ENCODE measurements around the gene GNB5. TPM values are rescaled to one million over a fixed set of nuclear protein-coding genes. Genes with fewer than 3 reads are reported as not detected.
A peak's percentile ranks its signal among the peaks of the same experiment; 100 is the strongest.

Gene GNB5
- total and polyA plus RNA-seq, 8 donors = 12.2 to 28.2 (median 15.8) TPM

- Histone ChIP-seq H3K4me3 (no peak overlapping the region), H3K27me3 (no peaks in the 10 kb centered on the region), H3K9me3 (no peaks in the 10 kb centered on the region), H3K27ac (no peak overlapping the region), H3K4me1 (no peaks in the 10 kb centered on the region), H3K36me3 (peaks cover 0 to 49% (median 18%) of the 10 kb centered on the region in 3 donors)
- TF ChIP-seq CTCF (IDR thresholded peaks at IDR 0.05) = no peak
- intact Hi-C loops (cut with DNase I) = no loop called here
- no peak for DNase-seq
- no peak for FAIRE-seq
- ATAC-seq = no peak
- 84 to 93% methylated on average over 1 of the region's 1 CpG for WGBS, 2 donors
Observed at GRCh38 chr15:52200831-52201365, 9.7 kb upstream of the GNB5 start.

- H3K4me3 ChIP-seq = no peak overlapping the region
- H3K36me3 ChIP-seq = peaks cover 0 to 40% (median 7%) of the 10 kb centered on the region in 3 donors
- DNase-seq (no peak), ATAC-seq (peak in 1 of 4 donors; percentile 9), FAIRE-seq (no peak)
- intact Hi-C loops (cut with DNase I) = no loop called here
- H3K4me1 ChIP-seq = no peaks in the 10 kb centered on the region
- WGBS, 2 donors = 57 to 60% methylated on average over 2 of the region's 2 CpGs
- H3K9me3 ChIP-seq = no peaks in the 10 kb centered on the region
- no peak overlapping the region for H3K27ac ChIP-seq
- TF ChIP-seq CTCF (IDR thresholded peaks at IDR 0.05) = no peak
- no peaks in the 10 kb centered on the region for H3K27me3 ChIP-seq
Observed at GRCh38 chr15:52199271-52199670, 8.1 kb upstream of the GNB5 start.

GRCh38 chr15:52196891-52197290, 5.7 kb upstream of the GNB5 start:
- Histone ChIP-seq H3K4me3 (no peak overlapping the region), H3K4me1 (no peaks in the 10 kb centered on the region), H3K9me3 (no peaks in the 10 kb centered on the region), H3K27ac (no peak overlapping the region), H3K36me3 (peaks cover 0 to 40% (median 0%) of the 10 kb centered on the region in 3 donors), H3K27me3 (no peaks in the 10 kb centered on the region)
- no peak for TF ChIP-seq CTCF (IDR thresholded peaks at IDR 0.05)
- WGBS, 2 donors = 74 to 75% methylated on average over 3 of the region's 3 CpGs
- DNase-seq (no peak), FAIRE-seq (no peak), ATAC-seq (no peak)
- intact Hi-C loops (cut with DNase I) = no loop called here

GRCh38 chr15:52193791-52194190, 2.6 kb upstream of the GNB5 start:
- Histone ChIP-seq H3K4me3 (no peak overlapping the region), H3K4me1 (no peaks in the 10 kb centered on the region), H3K36me3 (peaks cover 0 to 35% (median 0%) of the 10 kb centered on the region in 3 donors), H3K9me3 (no peaks in the 10 kb centered on the region), H3K27me3 (no peaks in the 10 kb centered on the region), H3K27ac (no peak overlapping the region)
- intact Hi-C loops (cut with DNase I) = no loop called here
- DNase-seq = no peak
- no peak for TF ChIP-seq CTCF (IDR thresholded peaks at IDR 0.05)
- 75 to 86% methylated on average over 1 of the region's 1 CpG for WGBS, 2 donors
- no peak for FAIRE-seq
- ATAC-seq = no peak

- FAIRE-seq (no peak), ATAC-seq (no peak), DNase-seq (no peak)
- intact Hi-C loops (cut with DNase I) = no loop called here
- no peak for TF ChIP-seq CTCF (IDR thresholded peaks at IDR 0.05)
- Histone ChIP-seq H3K4me3 (no peak overlapping the region), H3K4me1 (no peaks in the 10 kb centered on the region), H3K9me3 (no peaks in the 10 kb centered on the region), H3K27ac (no peak overlapping the region), H3K36me3 (peaks cover 0 to 34% (median 0%) of the 10 kb centered on the region in 3 donors), H3K27me3 (no peaks in the 10 kb centered on the region)
- 84 to 88% methylated on average over 4 of the region's 4 CpGs for WGBS, 2 donors
Observed at GRCh38 chr15:52193321-52193720, 2.1 kb upstream of the GNB5 start.

Data from pancreas (tissue), 10 donors.